HG02571 (cell line): Measurements from ENCODE around the gene DUSP5.
"Not testable (repeated sequence)": the region's sequence is repeated elsewhere in the genome, so short reads cannot be mapped to it uniquely, and the experiment has no call there.

Source experiments
- ATAC-seq: cut with Tn5 transposase; IDR thresholded peaks from one replicate; pipeline ENCODE4 v1.9.1; 2021; ENCODE audit warnings: mild to moderate bottlenecking, moderate library complexity; ENCODE audit not compliant: unreplicated experiment

DUSP5 gene, protein sequence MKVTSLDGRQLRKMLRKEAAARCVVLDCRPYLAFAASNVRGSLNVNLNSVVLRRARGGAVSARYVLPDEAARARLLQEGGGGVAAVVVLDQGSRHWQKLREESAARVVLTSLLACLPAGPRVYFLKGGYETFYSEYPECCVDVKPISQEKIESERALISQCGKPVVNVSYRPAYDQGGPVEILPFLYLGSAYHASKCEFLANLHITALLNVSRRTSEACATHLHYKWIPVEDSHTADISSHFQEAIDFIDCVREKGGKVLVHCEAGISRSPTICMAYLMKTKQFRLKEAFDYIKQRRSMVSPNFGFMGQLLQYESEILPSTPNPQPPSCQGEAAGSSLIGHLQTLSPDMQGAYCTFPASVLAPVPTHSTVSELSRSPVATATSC

DNA sequence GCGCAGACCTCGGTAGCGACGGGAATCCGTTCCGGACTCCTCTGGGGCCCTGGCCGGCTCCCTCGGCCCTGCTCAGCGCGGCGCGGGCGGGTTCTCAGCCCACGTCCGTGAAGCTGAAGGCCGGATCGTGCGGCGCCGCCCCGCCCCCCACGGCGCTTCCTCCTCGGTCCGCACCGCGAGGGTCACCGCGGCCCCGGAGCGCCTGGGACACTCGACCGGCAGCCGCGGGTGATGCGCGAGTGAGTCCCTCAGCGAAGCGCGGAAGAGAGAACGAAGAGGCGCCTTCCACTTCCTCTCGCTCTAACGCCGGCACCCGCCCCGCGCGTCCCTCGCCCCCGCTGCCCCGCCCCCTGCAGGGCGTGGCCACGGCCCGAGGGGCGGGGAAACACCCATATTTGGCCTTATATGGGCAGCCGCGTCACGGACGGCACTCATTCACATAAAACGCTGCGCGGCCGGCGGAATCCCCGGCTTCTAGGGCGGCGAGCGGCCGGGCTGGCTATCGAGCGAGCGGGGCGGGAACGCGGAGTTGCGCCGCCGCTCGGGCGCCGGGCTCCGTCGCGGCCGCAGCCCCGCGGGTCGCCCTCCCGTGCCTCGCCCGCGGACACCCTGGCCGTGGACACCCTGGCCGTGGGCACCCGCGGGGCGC is at the start of gene DUSP5:
DUSP5 (plus strand) TSS at position 470 of the 649 bp plus-strand sequence. CDS start 215 bp downstream, outside the sequence.
- ATAC-seq, result peak; percentile 62

- ATAC-seq, result no peak
Measured at GRCh38 chr10:110448682-110449418, 48.9 kb upstream of the DUSP5 start.

DNA sequence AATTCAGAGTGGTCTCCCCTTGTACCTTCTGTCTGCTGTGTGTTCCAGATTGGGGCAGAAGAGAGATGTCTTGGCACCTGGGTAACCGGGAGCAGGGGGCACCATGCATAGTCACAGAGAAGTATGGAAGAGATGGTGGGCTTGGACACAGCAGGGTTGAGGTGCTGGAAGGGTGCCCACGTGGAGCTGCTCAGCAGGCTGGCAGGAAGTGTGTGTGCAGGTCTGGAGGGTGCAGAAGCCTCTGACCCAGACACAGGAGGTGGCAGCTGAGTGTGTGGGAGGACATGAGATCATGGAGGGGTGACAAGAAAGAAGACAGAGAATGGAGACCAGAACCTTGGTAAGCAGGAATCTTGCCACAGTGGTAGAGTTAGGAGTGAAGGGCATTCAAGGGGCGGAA is 42.3 kb upstream of the DUSP5 start:
- no peak for ATAC-seq

DNA sequence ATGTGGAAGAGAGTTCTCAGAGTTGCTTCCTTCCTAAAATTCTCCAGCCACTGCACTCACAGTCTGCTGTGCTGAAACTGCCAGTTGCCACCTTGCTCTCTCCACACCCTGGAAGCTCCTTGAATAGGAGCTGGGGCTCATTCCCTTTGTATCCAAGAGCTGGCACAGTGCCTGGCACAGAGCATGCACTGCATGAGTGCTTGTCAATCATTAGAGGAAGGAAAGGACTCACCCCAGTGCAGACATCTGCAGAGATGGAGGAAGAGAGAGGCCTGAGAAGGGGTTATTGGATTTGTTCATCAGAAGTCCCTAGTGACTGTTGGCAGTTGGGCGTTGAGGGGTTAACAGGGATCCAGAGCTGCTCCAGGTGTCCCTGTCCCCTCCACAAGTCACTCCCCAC is 41.7 kb upstream of the DUSP5 start:
- no peak for ATAC-seq

DNA sequence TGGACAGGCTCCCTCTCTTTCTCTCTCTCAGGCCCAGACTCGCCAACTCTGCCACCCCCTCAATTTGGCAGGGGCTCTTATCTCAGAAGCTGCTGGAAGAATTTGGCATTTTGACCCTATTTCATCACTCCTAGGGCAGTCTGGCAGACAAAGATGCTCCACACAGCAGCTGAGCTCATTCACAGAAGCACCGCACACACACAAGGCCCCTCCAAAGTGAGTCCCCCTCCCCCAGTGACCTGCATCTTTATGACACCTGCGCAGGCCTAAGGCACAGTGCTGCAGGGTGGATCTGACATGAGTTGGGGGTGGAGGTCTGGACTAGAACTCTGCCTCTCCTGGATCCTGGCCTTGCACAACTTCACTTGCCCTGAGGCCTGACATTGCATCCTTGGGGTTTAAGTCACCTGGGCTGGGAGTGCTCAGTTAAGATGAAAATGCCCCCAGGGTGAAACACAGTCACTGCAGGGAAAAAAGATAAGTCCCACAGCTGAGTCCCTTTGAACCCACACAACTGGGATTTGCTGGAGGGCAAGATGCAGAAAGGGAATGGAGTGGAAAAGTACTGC is 41.1 kb upstream of the DUSP5 start:
- no peak for ATAC-seq

DNA sequence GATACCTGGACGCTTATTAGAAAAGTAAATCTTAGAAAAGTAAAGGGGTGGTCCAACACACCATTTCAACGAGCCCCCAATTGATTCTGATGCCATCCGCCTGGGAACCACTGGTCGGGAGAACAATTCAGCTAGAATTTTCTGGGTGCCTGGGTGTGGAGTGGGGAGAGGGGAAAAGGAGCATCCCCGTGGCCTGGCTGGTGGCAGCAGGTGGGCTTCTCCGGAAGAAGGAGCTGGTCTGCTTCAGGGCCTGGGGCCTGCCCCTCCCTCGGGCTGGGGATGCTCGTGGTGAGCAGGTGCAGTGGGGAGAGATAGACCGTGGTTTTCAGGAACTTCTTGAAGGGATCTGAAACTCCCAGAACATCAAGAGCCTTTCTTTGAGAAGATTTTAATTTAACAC is 39.9 kb upstream of the DUSP5 start:
- ATAC-seq, result no peak

DNA sequence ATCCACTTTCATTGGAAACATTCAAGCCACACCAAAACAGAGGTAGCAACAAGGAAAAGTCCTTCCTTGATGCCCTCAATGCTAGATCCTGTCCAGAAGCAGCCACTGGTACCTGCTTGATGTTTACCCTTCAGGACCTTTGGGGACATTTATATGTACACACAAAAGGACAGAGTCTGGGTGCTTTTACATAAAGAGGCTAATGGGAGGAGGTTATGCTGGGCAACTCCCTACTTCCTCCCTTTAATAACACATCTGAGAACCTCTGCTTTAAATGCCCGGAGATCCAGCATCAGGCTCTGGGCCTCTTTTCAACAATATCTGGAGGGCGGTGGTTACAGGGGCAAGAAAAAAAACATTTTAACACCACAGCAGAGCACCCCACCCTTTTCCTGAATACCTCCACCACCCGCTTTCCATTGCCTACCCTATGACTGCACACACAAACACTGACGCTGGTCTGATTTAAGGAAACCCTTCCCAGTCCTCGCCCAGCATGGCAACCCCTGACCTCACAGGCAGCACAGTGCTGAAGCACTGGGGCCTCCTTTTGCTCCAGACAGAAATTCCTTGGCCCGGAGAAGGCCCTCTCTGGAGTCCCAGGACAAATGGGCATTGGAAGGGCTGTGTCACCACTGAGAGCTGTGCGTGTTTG is 39.3 kb upstream of the DUSP5 start:
- ATAC-seq, result no peak

DNA sequence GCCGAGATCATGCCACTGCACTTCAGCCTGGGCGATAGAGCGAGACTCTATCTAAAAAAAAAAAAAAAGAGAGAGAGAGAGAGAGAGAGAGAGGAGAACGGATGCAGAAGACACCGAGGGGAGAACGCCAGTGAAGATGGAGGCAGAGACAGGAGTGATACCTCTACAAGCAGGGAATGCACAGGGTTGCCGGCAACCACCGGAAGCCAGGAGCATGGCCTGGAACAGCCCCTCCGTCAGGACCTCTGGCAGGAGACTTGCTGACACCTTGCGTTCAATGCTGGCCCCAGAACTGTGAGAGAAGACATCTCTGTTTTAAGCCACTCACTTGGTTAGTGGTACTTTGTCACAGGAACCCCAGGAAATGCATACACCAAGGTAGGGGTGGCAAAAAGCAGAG is 38.1 kb upstream of the DUSP5 start:
- no peak for ATAC-seq

DNA sequence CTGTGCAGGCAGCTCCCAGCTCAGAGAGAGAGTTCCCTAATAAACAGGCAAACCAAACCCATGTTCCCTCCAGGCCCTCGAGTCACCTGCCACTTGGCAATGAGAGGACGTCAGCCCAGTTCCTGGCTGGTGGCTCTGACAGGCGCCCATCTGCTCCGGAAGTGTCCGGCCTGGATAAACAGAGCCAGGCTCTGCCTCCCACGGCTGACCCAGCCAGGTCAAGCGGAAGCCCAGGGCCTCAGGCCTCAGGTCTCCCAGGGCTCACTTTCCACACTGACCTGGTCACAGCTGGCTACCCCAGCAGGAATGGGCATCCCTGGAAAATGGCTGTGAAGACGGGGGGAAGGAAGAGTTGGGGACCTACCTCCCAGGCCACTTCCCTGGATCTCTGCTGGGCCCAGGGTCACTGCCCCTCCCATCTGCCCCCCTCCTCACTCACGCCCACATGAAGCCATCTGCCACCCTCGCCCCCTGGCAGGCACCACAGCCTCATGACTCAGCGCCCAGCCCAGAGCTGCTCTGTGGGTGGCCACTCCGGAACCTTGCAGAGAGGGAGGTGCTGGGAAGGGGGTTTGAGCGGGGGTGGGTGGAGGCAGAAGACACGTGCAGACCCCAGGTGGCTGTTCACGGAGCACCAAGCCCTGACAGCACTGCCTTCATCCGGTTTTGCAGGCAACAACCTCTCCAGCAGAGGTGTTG is 37.4 kb upstream of the DUSP5 start:
- no peak for ATAC-seq

GRCh38 chr10:110461088-110461487 is 36.6 kb upstream of the DUSP5 start:
- no peak for ATAC-seq

DNA sequence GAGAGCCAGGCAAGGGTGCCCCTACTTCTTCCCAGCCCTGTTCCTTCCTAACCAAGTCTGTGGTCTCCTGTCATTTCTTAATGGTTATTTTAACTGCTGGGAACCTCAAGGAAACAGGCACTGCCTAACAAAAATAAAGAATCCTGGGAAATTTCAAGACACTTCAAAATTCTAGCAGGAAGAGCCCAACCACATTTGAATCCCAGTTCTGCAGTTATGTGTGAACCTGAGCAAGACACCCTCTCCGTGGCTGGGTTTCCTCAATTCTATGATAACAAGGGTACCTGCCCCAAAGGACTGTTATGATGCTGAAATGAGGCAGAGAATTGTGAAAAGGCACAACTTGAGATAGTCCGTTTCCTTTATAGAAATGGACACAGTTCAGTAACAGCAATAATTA is 36.2 kb upstream of the DUSP5 start:
- ATAC-seq, result no peak

- no peak for ATAC-seq
Measured at GRCh38 chr10:110462166-110463095, 35.3 kb upstream of the DUSP5 start.

DNA sequence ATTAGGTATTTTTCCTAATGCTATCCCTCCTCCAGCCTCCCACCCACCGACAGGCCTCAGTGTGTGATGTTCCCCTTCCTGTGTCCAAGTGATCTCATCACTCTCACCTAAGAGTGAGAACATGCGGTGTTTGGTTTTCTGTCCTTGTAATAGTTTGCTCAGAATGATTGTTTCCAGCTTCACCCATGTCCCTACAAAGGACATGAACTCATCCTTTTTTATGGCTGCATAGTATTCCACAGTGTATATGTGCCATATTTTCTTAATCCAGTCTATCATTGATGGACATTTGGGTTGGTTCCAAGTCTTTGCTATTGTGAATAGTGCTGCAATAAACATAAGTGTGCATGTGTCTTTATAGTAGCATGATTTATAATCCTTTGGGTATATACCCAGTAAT is 29.4 kb upstream of the DUSP5 start:
- ATAC-seq, result not testable (repeated sequence)

DNA sequence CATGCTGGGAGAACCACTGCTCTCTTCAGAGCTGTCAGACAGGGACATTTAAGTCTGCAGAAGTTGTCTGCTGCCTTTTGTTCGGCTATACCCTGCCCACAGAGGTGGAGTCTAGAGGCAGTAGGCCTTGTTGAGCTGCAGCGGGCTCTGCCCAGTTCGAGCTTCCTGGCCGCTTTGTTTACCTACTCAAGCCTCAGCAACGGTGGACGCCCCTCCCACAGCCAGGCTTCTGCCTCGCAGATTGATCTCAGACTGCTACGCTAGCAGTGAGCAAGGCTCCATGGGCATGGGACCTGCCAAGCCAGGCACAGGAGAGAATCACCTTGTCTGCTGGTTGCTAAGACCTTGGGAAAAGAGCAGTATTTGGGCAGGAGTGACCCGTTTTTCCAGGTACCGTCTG is 27.2 kb upstream of the DUSP5 start:
- ATAC-seq, result not testable (repeated sequence)

DNA sequence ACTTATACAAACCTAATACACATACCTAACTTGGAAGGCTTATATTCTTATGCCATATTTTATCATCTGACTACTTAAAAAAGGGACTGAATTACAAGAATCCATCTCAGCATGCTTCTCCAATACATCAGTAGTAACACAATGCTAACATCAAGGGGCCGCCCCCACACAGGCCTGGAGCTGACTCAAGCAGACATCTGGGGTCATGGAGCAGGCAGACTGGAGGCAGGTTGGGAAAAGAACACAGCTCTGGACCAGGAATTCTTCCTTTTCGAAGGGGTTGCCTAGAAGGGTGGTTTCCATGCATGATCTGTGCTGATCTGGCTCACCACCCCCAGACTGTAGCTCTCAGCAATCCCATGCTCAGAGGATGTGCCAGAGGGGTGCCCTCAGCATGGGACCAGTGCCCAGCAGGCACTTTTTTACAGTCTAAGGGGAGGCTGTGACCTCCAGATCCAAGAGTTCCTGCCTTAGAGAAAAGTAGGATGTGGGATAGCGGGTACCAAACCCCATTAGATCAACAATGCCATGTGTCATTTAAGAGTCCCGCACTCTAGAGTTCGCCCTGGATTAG is 26.1 kb upstream of the DUSP5 start:
- no peak for ATAC-seq

DNA sequence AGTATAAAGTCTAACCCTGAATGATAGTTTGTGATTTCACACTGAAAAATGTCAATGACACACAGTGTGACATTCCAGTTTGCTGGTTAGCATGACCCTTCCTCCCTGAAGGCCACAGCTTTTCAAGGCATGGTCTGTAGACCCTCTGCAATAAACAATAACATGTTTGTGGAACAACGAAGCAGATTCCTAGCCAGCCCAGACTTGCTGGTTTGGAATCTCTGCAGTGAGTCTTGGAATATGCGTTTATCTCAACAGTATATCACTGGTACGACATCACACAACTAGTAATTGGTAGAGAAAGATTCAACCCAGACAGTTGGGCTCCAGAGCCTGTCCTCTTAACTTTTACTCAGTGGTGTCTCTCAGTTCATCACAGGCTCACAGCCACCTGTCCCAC is 23.7 kb upstream of the DUSP5 start:
- ATAC-seq, result no peak

DNA sequence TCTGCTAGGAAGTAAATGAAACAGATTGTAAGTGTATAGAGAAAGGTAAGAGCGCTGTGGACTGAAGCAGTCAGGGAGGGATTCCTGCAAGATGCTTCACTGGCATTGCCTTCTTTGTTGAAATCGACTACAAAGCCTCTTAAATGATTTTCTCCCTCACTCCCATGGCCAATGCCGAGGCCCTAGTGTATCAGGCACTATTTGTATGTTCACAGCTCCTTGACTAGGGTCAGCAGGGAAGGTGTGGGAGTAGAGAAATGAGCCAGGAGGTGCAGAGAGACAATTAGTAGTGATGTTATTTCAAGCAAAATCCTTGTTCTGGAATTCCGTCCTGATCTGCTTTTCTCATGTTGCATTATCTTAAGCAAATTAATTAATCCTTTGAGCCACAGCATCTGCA is 22.9 kb upstream of the DUSP5 start:
- ATAC-seq, result no peak

DNA sequence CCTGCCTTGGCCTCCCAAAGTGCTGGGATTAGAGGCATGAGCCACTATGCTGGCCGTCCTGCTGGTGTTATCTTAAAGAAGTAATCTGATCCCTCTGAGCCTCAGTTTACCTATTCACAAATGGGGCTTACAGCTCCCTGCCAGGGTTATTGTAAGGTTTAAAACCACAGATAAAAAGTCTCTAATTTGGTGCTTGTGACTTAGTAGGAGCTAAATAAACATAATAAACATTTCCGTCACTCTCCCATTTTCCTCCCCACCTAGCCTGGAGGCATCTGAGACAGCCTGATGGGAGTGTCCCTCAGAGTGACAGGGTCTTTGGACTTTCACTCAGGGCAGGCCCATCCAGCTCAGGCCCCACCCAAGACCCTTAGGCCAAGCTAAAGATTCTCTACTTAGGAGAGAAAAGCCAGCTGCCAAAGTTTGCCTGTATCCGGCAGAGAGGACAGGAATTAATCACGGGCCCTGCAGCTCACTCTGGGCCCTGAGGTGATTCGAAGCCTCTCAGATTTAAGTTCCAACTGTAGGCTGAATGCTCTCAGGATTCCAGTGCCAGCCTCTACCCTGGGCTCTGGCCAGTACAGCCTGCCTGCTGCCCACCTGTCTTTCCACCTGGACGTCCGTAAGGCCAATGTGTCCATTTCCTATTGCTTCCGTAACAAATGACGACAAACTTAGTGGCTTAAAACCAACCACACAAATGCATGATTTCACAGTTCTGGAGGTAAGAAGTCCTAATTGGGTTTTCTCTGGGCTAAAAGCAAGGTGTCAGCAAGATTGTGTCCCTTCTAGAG is 21.8 kb upstream of the DUSP5 start:
- no peak for ATAC-seq
